GM12872 (cell line): ENCODE data around the gene CUEDC2.

ENCODE experiments used
- TF ChIP-seq, protein P1 (sequence below): IDR thresholded peaks from 3 replicates; pipeline ENCODE4 v1.5.1; 2011; ENCODE audit warnings: low read depth, mild to moderate bottlenecking, low read length, moderate library complexity; ENCODE audit not compliant: insufficient read depth

Gene CUEDC2

DNA sequence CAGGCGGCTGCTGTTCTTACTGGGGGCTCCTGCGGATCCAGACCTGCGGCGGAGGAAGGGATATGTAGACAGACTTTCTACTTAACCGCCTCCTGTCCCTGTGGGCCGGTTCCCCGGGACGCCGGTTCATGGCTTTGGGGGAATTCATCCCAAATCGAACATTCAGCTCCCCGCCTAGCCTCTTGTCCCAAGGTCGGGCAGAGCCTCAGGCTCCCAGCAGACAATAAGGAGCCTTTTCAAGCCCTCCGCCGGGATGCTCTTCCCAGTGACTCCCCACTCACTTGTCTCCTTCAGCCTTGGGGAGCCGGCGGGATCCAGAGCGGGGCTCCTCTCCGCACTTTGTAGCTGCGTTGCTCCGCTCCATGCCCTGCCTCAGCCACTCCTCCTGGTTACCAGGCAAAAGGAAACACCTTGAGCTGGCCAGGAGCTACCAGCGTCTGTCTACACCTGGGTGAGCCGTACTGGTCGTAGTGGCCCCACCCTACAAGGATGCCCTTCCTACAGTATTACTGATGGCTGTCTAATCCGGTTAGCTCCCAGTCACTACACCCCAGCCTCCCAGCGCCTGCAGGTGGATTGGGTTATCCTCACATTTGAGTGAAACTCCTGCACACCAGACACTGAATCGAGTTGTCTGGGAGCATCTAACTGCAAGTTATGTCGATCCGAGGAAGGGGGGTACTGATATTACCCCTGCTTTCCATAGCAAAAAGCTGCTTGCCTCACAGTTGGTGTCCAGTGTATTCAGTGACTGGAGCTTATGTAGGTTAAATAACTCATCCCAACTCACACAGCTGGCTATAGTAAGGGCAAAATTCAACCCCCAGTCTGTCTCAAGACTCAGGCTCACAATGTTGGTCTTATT, 19.0 kb upstream of the CUEDC2 start, which contains the start of gene C10orf95:
Gene C10orf95, minus strand, starts transcription at position 439 of the 865 bp plus-strand sequence. CDS start 450 bp downstream, outside the sequence.
- TF ChIP-seq, protein P1, sequence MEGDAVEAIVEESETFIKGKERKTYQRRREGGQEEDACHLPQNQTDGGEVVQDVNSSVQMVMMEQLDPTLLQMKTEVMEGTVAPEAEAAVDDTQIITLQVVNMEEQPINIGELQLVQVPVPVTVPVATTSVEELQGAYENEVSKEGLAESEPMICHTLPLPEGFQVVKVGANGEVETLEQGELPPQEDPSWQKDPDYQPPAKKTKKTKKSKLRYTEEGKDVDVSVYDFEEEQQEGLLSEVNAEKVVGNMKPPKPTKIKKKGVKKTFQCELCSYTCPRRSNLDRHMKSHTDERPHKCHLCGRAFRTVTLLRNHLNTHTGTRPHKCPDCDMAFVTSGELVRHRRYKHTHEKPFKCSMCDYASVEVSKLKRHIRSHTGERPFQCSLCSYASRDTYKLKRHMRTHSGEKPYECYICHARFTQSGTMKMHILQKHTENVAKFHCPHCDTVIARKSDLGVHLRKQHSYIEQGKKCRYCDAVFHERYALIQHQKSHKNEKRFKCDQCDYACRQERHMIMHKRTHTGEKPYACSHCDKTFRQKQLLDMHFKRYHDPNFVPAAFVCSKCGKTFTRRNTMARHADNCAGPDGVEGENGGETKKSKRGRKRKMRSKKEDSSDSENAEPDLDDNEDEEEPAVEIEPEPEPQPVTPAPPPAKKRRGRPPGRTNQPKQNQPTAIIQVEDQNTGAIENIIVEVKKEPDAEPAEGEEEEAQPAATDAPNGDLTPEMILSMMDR = no peak

DNA sequence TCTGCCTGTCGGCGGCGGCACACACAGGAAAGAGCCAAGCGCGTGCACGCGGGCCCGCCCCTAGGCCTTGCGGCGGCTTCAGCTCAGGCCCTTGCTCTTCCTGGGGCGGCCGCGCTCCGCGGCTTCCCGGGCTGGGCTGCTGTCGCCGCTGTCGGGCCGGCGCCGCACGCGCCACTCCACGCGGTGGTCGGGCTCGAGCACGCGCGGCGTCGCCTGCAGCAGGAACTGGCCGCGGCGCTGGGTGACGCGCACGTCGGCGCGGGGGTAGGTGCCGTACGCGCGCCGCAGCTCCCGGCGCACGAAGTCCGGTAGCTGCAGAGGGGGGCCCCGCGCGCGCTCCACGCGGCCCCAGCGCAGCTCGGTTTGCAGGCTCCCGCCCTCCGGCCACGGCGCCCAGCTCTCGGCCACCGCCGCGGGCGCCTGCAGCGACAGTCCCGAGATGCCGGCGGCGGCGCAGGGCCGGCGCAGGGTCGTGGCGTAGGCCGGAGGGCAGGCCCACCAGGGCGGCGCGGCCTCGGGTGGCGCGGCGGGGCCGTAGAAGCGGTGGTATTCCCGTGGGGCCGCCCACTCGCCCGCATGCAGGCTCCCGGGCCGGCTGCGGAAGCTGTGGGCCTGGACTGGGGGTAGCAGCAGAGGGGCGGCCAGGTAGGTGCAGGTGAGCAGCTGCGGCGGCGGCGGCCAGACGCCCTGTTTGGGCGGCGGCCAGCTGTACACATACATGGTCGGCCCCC, 18.2 kb upstream of the CUEDC2 start:
- TF ChIP-seq, protein P1 = no peak

- TF ChIP-seq, protein P1 = no peak
These were observed 17.7 kb upstream of the CUEDC2 start for GRCh38 chr10:102450124-102450373.

GRCh38 chr10:102449321-102450123, 17.1 kb upstream of the CUEDC2 start:
- TF ChIP-seq, protein P1 = no peak

- TF ChIP-seq, protein P1 = no peak
These were observed 12.5 kb upstream of the CUEDC2 start for GRCh38 chr10:102444851-102445250.

GRCh38 chr10:102438374-102438773, 6.0 kb upstream of the CUEDC2 start:
- TF ChIP-seq, protein P1 = no peak

- TF ChIP-seq, protein P1 = no peak
These were observed 5.1 kb upstream of the CUEDC2 start for GRCh38 chr10:102437515-102437914.
